ENCODE data around the gene TNNI3.

TNNI3 gene

DNA sequence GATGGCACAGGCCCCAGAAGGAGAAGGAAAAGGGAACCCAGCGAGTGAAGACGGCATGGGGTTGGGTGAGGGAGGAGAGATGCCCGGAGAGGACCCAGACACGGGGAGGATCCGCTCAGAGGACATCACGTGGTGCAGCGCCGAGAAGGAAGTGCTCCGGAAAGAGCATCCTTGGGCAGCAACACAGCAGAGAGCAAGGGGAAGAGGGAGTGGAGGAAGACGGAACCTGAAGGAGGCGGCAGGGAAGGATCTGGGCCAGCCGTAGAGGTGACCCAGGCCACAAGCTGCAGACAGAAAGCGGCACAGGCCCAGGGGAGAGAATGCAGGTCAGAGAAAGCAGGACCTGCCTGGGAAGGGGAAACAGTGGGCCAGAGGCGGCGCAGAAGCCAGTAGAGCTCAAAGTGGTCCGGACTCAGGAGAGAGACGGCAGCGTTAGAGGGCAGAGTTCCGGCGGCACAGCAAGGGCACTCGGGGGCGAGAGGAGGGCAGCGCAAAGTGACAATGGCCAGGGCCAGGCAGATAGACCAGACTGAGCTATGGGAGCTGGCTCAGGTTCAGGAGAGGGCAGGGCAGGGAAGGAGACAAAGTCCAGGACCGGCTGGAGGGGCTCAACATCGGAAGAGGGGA lies 41.2 kb downstream of the TNNI3 start:
- TF ChIP-seq, protein P1, sequence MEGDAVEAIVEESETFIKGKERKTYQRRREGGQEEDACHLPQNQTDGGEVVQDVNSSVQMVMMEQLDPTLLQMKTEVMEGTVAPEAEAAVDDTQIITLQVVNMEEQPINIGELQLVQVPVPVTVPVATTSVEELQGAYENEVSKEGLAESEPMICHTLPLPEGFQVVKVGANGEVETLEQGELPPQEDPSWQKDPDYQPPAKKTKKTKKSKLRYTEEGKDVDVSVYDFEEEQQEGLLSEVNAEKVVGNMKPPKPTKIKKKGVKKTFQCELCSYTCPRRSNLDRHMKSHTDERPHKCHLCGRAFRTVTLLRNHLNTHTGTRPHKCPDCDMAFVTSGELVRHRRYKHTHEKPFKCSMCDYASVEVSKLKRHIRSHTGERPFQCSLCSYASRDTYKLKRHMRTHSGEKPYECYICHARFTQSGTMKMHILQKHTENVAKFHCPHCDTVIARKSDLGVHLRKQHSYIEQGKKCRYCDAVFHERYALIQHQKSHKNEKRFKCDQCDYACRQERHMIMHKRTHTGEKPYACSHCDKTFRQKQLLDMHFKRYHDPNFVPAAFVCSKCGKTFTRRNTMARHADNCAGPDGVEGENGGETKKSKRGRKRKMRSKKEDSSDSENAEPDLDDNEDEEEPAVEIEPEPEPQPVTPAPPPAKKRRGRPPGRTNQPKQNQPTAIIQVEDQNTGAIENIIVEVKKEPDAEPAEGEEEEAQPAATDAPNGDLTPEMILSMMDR (conservative IDR thresholded peaks at IDR 0.05; ENCODE audit: low read depth, low read length), result peak; percentile 1
- no peak for DNase-seq (ENCODE audit: low read depth)
- H3K4me3 ChIP-seq (ENCODE audit: low read length), result peak overlapping the region; percentile 93

DNA sequence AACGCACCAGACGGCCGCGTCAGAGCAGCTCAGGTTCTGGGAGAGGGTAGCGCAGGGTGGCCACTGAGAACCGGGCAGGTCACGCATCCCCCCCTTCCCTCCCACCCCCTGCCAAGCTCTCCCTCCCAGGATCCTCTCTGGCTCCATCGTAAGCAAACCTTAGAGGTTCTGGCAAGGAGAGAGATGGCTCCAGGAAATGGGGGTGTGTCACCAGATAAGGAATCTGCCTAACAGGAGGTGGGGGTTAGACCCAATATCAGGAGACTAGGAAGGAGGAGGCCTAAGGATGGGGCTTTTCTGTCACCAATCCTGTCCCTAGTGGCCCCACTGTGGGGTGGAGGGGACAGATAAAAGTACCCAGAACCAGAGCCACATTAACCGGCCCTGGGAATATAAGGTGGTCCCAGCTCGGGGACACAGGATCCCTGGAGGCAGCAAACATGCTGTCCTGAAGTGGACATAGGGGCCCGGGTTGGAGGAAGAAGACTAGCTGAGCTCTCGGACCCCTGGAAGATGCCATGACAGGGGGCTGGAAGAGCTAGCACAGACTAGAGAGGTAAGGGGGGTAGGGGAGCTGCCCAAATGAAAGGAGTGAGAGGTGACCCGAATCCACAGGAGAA lies 42.0 kb downstream of the TNNI3 start:
- DNase-seq (ENCODE audit: low read depth), result no peak
- TF ChIP-seq, protein P1 (conservative IDR thresholded peaks at IDR 0.05; ENCODE audit: low read depth, low read length), result no peak

DNA sequence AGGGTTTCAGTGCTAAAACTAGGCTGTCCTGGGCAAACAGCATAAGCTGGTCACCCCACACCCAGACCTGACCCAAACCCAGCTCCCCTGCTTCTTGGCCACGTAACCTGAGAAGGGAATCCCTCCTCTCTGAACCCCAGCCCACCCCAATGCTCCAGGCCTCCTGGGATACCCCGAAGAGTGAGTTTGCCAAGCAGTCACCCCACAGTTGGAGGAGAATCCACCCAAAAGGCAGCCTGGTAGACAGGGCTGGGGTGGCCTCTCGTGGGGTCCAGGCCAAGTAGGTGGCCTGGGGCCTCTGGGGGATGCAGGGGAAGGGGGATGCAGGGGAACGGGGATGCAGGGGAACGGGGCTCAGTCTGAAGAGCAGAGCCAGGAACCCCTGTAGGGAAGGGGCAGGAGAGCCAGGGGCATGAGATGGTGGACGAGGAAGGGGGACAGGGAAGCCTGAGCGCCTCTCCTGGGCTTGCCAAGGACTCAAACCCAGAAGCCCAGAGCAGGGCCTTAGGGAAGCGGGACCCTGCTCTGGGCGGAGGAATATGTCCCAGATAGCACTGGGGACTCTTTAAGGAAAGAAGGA lies 42.9 kb downstream of the TNNI3 start:
- TF ChIP-seq, protein P1 (conservative IDR thresholded peaks at IDR 0.05; ENCODE audit: low read depth, low read length), result no peak
- DNase-seq (ENCODE audit: low read depth), result no peak
- no peak overlapping the region for H3K4me3 ChIP-seq (ENCODE audit: low read length)

More for the DNA sequence above, 42.0 kb downstream of the TNNI3 start:
- peak overlapping the region; percentile 93 for H3K4me3 ChIP-seq (ENCODE audit: low read length)

DNA sequence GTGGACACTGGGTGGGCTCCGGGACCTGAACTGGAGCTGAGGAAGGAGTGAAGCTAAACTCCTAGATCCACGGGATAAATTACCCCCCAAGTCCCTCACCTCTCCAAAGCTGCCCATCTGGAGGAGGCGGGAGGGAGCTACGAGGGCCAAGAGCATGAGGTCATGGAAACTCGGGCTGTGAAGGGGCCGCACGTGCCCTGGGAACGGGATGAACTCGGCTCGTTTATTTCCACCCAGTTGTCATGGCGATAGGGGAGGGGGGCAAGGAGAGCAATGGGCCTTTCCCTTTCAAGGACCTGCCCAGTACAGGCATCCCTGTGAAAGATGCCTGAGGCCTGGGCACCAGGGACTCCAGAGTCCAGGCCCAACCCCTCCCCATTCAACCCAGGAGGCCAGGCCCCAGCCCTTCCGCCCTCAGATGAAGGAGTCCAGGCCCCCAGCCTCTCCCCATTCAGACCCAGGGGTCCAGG lies 43.9 kb downstream of the TNNI3 start:
- DNase-seq (ENCODE audit: low read depth), result peak; percentile 75
- H3K4me3 ChIP-seq (ENCODE audit: low read length), result no peak overlapping the region
- TF ChIP-seq, protein P1 (conservative IDR thresholded peaks at IDR 0.05; ENCODE audit: low read depth, low read length), result no peak

DNA sequence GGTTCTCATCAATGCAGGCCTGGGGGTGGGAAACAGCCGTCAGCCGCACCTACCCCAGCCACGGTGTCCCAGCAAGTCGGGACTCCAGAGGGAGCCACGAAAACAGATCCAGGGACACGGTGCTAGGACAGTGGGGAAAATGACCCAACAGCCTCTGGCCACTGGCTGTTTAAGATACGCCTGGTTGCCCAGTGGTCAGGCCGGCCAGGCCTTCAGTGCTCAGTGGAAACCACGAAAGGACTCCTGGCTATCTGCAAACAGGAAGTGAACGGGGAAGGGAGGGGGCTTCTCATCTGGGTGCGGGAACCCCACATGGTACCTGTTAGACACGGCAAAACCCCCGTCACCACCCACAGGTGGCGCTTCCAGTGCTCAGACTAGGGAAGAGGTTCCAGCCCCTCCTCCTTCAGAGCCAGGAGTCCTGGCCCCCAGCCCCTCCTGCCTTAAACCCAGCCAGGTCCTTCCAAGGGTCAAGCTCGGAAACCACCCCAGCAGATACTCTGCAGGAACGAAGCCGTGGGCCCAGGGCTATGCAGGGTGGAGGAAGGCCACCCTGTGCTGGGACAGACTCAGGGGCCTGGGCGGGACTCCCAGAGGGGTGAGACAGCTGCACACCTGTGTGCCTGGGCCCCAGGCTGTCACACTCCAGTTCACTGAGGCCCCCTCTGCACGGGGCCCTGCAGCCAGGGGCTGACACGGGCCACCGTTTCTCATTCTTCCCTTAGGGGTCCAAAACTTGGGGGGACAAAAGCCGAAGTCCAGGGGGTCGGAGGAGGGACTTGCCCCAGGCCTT lies 44.6 kb downstream of the TNNI3 start:
- DNase-seq (ENCODE audit: low read depth), result no peak
- TF ChIP-seq, protein P1 (conservative IDR thresholded peaks at IDR 0.05; ENCODE audit: low read depth, low read length), result peak; percentile 23
- H3K4me3 ChIP-seq (ENCODE audit: low read length), result no peak overlapping the region

DNA sequence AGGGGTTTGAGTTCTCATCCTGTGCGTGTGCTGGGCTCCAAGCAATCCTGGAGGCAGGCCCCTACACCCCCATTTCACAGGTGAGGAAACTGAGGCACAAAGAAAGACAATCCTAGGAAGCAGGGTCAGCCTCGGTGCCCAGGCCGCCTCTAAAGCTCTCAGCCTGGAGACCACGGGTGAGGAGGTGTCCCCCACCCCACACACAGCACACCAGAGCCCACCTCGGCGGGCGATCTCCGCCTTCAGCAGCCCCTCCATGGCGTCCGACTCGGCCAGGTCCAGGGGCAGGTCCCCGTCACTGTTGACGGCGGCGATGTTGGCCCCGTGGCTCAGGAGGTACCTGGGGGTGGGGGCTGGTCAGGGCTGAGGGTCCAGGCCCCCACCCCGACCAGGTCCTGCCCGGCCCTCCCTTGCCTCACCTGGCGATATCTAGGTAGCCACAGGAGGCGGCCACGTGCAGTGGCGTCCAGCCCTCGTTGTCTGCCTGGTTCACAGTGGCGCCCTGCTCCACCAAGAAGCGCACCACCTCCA lies 45.2 kb downstream of the TNNI3 start:
- no peak overlapping the region for H3K4me3 ChIP-seq (ENCODE audit: low read length)
- DNase-seq (ENCODE audit: low read depth), result no peak
- TF ChIP-seq, protein P1 (conservative IDR thresholded peaks at IDR 0.05; ENCODE audit: low read depth, low read length), result no peak
